ENCODE measurements around the gene ATP5F1E. TPM values are rescaled to one million over a fixed set of nuclear protein-coding genes. Genes with fewer than 3 reads are reported as not detected.

The ATP5F1E gene
- total RNA-seq, 2 experiments from 2014 or later: 67.4 to 68.8 TPM

DNA sequence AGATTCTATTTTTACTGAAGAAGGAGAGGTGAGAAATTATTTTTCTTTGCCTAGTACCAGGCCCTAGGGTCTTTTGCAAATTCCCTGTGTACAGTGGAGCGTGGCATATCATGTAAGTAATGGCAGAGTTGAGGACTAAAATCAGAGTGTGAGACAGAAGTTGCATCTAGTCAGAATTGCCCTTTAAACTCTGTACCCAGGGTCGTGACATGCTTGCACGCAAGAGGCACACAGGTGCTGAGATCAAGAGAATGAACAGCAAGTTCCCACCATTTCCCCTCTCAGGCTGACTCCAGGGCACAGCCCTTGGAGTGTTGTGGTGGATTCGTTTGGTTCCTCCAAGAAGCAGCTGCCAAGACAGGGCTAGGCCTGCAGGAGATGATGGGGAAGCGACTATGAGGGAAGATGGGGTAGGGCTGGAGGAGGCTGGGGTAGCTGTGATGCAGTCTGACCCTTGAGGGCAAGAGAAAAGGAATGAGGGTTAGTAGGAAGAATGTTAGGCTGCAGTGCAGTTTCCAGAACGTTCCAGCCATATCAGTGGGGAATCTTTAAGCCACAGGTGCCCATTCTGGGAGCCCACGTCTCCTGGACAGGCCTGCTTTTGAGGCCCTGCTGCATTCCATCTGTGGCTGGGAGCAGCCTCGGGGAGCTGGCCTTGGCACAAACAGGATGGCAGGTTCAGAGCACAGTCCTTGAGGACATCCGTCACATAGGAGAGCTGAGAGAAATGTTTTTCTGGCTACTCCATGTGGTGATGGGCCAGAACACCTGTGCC is 44.2 kb downstream of the ATP5F1E start:
- Mint-ChIP-seq H3K27me3 (no peaks in the 10 kb centered on the region), H3K4me3 (no peak overlapping the region), H3K36me3 (ENCODE audit: low read depth) (peaks cover 60% of the 10 kb centered on the region), H3K4me1 (ENCODE audit: low read depth) (peaks cover 21% of the 10 kb centered on the region), H3K9me3 (no peaks in the 10 kb centered on the region), H3K27ac (peak overlapping the region; percentile 12)
- CTCF ChIA-PET: interaction anchor here (1.3 to 1.7 kb wide), 2 partner anchors 44 to 121 kb away, joined by 3 to 5 read pairs; partner anchors contain the start of gene ATP5F1E
- TF ChIP-seq, protein P1, sequence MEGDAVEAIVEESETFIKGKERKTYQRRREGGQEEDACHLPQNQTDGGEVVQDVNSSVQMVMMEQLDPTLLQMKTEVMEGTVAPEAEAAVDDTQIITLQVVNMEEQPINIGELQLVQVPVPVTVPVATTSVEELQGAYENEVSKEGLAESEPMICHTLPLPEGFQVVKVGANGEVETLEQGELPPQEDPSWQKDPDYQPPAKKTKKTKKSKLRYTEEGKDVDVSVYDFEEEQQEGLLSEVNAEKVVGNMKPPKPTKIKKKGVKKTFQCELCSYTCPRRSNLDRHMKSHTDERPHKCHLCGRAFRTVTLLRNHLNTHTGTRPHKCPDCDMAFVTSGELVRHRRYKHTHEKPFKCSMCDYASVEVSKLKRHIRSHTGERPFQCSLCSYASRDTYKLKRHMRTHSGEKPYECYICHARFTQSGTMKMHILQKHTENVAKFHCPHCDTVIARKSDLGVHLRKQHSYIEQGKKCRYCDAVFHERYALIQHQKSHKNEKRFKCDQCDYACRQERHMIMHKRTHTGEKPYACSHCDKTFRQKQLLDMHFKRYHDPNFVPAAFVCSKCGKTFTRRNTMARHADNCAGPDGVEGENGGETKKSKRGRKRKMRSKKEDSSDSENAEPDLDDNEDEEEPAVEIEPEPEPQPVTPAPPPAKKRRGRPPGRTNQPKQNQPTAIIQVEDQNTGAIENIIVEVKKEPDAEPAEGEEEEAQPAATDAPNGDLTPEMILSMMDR (IDR thresholded peaks at IDR 0.05): no peak
- ATAC-seq: no peak
- no peak for DNase-seq
- intact Hi-C loops (cut with micrococcal nuclease): no loop called here
- POLR2A ChIA-PET: interaction anchor here (1.4 to 1.5 kb wide), 2 partner anchors 36 to 219 kb away, joined by 3 to 4 read pairs; no protein-coding TSS in a partner anchor

DNA sequence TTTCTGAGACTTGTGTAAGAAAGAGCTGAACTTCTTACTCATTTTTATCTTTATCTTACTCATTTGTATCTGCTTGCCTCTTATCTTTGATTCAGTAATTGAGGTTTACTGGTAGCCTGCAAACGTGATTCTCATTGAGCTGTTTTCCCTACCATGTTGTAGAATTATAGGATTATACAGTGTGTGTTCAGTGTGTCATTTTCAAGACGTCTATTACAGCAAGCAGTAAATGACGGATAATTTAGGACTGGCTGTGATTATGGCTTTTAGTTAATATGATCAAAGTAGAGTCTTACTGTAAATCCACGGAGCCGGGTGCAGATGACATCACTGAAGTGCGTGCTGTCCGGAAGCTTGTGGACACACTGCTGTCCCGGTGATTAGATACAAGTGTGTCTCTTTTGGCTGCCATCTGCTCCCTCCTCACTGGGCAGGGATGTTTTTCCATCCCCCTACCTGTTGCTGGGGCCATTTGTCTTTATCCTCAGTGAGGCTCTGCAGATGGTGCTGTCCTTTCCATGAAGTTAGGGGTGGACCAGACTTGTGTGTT is 45.1 kb downstream of the ATP5F1E start:
- Mint-ChIP-seq H3K27ac (peak overlapping the region; percentile 10), H3K9me3 (no peaks in the 10 kb centered on the region), H3K36me3 (ENCODE audit: low read depth) (peaks cover 63% of the 10 kb centered on the region), H3K4me3 (no peak overlapping the region), H3K4me1 (ENCODE audit: low read depth) (peaks cover 29% of the 10 kb centered on the region), H3K27me3 (no peaks in the 10 kb centered on the region)
- CTCF ChIA-PET: interaction anchor here (1.3 kb wide), 1 partner anchor 45 kb away, joined by 3 read pairs; the partner anchor contains the start of gene ATP5F1E
- TF ChIP-seq, protein P1 (IDR thresholded peaks at IDR 0.05): no peak
- ATAC-seq (no peak), DNase-seq (no peak)
- intact Hi-C loops (cut with micrococcal nuclease): no loop called here
- POLR2A ChIA-PET: interaction anchor here (1.4 kb wide), 1 partner anchor 96 kb away, joined by 3 read pairs; no protein-coding TSS in a partner anchor

DNA sequence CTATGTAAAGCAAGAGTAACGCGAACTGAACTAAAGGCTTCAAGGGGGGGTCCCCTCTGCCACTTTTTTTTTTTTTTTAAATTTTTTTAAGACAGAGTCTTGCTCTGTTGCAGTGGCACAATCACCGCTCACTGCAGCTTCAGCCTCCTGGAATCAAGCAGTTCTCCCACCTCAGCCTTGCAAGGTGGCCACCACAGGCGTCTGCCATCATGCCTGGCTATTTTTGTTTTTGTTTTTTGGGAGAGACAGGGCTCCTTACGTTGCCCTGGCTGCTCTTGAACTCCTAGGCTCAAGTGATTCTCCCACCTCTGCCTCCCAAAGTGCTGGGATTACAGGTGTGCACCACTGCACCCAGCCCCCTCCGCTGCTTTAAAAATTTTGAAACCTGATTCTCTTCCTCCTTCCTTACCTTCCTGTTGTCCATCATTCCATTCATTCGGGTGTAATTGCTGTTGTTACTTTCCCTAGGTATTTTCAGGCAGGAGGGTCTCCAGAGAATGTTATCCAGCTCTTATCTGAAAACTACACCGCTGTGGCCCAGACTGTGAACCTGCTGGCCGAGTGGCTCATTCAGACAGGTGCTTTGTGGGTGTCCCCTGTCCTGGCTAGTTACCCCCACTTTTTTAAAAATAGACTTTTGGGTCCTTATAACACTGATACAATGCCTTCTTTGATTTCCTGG is 45.7 kb downstream of the ATP5F1E start:
- H3K9me3 Mint-ChIP-seq: no peaks in the 10 kb centered on the region
- no peak for ATAC-seq
- TF ChIP-seq, protein P1 (IDR thresholded peaks at IDR 0.05): no peak
- no peak for DNase-seq
- H3K27me3 Mint-ChIP-seq: no peaks in the 10 kb centered on the region
- ChIA-PET POLR2A (interaction anchor here (1.4 kb wide), 1 partner anchor 95 kb away, joined by 3 read pairs; no protein-coding TSS in a partner anchor), CTCF (interaction anchor here (1.3 kb wide), 1 partner anchor 46 kb away, joined by 3 read pairs; the partner anchor contains the start of gene ATP5F1E)
- peaks cover 29% of the 10 kb centered on the region for H3K4me1 Mint-ChIP-seq (ENCODE audit: low read depth)
- H3K4me3 Mint-ChIP-seq: no peak overlapping the region
- peak overlapping the region; percentile 10 for H3K27ac Mint-ChIP-seq
- peaks cover 61% of the 10 kb centered on the region for H3K36me3 Mint-ChIP-seq (ENCODE audit: low read depth)
- intact Hi-C loops (cut with micrococcal nuclease): no loop called here

DNA sequence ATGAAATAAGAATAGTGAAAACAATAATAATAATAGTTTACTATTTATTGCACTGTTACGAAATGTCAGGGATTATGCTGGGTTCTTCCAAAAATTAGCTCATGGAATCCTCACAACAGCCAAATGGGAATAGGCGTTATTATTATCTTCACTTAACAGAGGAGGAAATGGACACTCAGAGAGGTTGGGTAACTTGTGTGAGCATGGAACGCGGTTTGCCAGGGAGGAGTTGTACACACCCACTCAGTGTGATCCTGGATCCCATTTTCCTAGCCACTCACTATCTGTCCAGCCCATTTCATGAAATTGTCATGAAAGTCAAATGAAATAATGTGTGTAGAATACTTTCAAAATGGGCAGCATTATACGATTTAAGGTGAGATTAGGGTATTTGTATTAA is 46.5 kb downstream of the ATP5F1E start:
- DNase-seq: no peak

More for the DNA sequence above, 46.5 kb downstream of the ATP5F1E start:
- H3K27ac Mint-ChIP-seq: no peak overlapping the region
- H3K36me3 Mint-ChIP-seq (ENCODE audit: low read depth): peaks cover 58% of the 10 kb centered on the region
- intact Hi-C loops (cut with micrococcal nuclease): no loop called here
- no peak overlapping the region for H3K4me3 Mint-ChIP-seq
- peaks cover 29% of the 10 kb centered on the region for H3K4me1 Mint-ChIP-seq (ENCODE audit: low read depth)
- H3K27me3 Mint-ChIP-seq: no peaks in the 10 kb centered on the region
- TF ChIP-seq, protein P1 (IDR thresholded peaks at IDR 0.05): no peak
- no peaks in the 10 kb centered on the region for H3K9me3 Mint-ChIP-seq
- no peak for ATAC-seq
- CTCF ChIA-PET: no interaction called here
- POLR2A ChIA-PET: interaction anchor here (1.8 kb wide), 1 partner anchor 14 kb away, joined by 4 read pairs; no protein-coding TSS in a partner anchor
